ENCODE data around the gene GOLPH3L. TPM values are rescaled to one million over a fixed set of nuclear protein-coding genes. Genes with fewer than 3 reads are reported as not detected.
"Not testable (repeated sequence)": the region's sequence is repeated elsewhere in the genome, so short reads cannot be mapped to it uniquely, and the experiment has no call there.

Gene GOLPH3L
- total RNA-seq, 2 donors from 2014 or later = 45.1 to 45.2 TPM

DNA sequence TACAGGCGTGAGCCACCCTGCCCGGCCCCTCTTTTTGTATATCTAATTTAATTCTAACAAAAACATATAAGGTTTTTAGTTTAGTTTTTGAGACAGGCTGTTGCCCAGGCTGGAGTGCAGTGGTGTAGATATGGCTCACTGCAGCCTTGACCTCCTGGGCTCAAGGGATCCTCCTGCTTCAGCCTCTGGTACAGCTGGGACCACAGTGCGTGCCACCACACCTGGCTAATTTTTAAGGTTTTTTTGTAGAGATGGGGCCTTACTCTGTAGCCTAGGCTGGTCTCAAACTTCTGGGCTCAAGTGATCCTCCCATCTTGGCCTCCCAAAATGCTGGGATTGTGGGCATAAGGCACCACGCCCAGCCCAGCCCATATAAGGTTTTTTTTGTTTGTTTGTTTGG is 86.4 kb downstream of the GOLPH3L start:
- Mint-ChIP-seq H3K9me3 (no peaks in the 10 kb centered on the region), H3K27me3 (ENCODE audit: insufficient read depth) (no peaks in the 10 kb centered on the region), H3K4me3 (no peak overlapping the region), H3K27ac (no peak overlapping the region), H3K36me3 (ENCODE audit: low read depth) (peaks cover 54% of the 10 kb centered on the region), H3K4me1 (peaks cover 4% of the 10 kb centered on the region)
- 100% methylated on average over 1 to 4 of the region's 4 CpGs for WGBS, 2 experiments (ENCODE audit: insufficient coverage in 1 of 2, insufficient read length in 1 of 2)
- Histone ChIP-seq H3K4me3 (ENCODE audit: low read length) (no peak overlapping the region), H3K27me3 (ENCODE audit: control insufficient read depth, insufficient read depth, low read length, poor library complexity, severe bottlenecking) (no peaks in the 10 kb centered on the region), H3K9me3 (ENCODE audit: control insufficient read depth, low read length) (no peaks in the 10 kb centered on the region), H3K36me3 (ENCODE audit: control insufficient read depth, insufficient read depth, low read length) (peaks cover 63% of the 10 kb centered on the region), H3K27ac (ENCODE audit: low read depth, low read length) (no peak overlapping the region), H3K9ac (ENCODE audit: extremely low read depth, low read length, poor library complexity, severe bottlenecking) (no peak overlapping the region), H3K4me1 (ENCODE audit: control insufficient read depth, insufficient read depth, low read length) (peaks cover 4% of the 10 kb centered on the region)
- DNase-seq = peak; percentile 29
- TF ChIP-seq, protein P1, sequence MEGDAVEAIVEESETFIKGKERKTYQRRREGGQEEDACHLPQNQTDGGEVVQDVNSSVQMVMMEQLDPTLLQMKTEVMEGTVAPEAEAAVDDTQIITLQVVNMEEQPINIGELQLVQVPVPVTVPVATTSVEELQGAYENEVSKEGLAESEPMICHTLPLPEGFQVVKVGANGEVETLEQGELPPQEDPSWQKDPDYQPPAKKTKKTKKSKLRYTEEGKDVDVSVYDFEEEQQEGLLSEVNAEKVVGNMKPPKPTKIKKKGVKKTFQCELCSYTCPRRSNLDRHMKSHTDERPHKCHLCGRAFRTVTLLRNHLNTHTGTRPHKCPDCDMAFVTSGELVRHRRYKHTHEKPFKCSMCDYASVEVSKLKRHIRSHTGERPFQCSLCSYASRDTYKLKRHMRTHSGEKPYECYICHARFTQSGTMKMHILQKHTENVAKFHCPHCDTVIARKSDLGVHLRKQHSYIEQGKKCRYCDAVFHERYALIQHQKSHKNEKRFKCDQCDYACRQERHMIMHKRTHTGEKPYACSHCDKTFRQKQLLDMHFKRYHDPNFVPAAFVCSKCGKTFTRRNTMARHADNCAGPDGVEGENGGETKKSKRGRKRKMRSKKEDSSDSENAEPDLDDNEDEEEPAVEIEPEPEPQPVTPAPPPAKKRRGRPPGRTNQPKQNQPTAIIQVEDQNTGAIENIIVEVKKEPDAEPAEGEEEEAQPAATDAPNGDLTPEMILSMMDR (conservative IDR thresholded peaks at IDR 0.05) = no peak

DNA sequence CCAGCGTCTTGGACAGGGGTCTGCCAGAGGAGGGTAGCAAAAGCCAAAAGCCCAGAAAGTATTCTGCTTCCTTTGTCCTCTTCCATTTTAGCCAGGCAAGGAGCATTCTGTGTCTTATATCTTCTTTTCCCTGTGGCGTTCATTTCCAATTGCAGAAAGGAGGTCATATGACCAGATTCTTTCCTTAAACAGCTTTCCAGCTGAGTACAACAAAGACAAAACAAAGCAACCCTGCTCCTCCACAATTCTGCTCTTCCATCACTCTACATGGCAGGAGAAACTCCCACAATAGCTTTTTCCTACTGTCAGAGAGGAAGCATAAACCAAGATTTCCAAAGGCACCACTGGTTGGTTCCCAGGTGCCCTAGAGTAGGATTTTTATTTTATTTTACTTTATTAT is 87.2 kb downstream of the GOLPH3L start:
- TF ChIP-seq, protein P1 (conservative IDR thresholded peaks at IDR 0.05) = no peak
- WGBS, 2 experiments (ENCODE audit: insufficient coverage in 1 of 2, insufficient read length in 1 of 2) = 79 to 83% methylated on average over 2 of the region's 2 CpGs
- no peaks in the 10 kb centered on the region for H3K27me3 Mint-ChIP-seq (ENCODE audit: insufficient read depth)
- H3K4me1 Mint-ChIP-seq = peaks cover 4% of the 10 kb centered on the region
- no peak overlapping the region for H3K9ac ChIP-seq (ENCODE audit: extremely low read depth, low read length, poor library complexity, severe bottlenecking)
- H3K9me3 ChIP-seq (ENCODE audit: control insufficient read depth, low read length) = no peaks in the 10 kb centered on the region
- H3K27ac ChIP-seq (ENCODE audit: low read depth, low read length) = peak overlapping the region; percentile 93
- no peak overlapping the region for H3K4me3 Mint-ChIP-seq
- no peaks in the 10 kb centered on the region for H3K9me3 Mint-ChIP-seq
- H3K27ac Mint-ChIP-seq = no peak overlapping the region
- H3K4me1 ChIP-seq (ENCODE audit: control insufficient read depth, insufficient read depth, low read length) = peaks cover 6% of the 10 kb centered on the region
- no peaks in the 10 kb centered on the region for H3K27me3 ChIP-seq (ENCODE audit: control insufficient read depth, insufficient read depth, low read length, poor library complexity, severe bottlenecking)
- no peak overlapping the region for H3K4me3 ChIP-seq (ENCODE audit: low read length)
- peaks cover 46% of the 10 kb centered on the region for H3K36me3 Mint-ChIP-seq (ENCODE audit: low read depth)
- peaks cover 57% of the 10 kb centered on the region for H3K36me3 ChIP-seq (ENCODE audit: control insufficient read depth, insufficient read depth, low read length)
- DNase-seq = no peak

DNA sequence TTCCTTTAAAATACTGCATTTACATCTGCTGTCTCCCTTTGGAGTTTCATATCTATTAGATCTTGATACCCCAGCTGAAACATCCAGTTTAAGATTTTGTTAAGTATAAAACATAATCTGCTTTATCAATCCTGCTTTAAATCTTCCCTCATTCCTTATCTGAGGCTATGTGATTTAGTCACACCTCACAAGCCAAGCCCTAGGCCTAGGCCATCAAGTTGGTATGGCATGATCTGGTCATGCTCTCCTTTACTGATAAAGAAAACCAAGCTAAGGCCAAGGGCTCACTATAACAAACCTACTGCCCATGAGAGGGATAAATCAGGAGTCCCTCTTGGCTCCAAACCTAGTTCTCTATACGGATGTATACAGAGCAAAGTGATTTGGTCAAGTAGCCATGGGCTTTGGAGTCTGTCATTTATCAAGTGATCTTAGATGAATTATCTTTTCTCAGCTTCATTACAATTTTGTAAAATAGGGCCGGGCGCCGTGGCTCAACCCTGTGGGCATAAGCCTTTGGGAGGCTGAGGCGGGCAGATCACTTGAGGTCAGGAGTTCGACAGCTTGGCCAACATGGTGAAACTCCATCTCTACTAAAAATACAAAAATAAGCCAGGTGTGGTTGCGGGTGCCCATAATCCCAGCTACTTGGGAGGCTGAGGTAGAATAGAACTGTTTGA is 90.4 kb downstream of the GOLPH3L start:
- H3K9me3 ChIP-seq (ENCODE audit: control insufficient read depth, low read length) = no peaks in the 10 kb centered on the region
- DNase-seq = peak; percentile 41
- H3K9ac ChIP-seq (ENCODE audit: extremely low read depth, low read length, poor library complexity, severe bottlenecking) = no peak overlapping the region
- no peaks in the 10 kb centered on the region for H3K27me3 Mint-ChIP-seq (ENCODE audit: insufficient read depth)
- H3K27me3 ChIP-seq (ENCODE audit: control insufficient read depth, insufficient read depth, low read length, poor library complexity, severe bottlenecking) = no peaks in the 10 kb centered on the region
- WGBS, 2 experiments (ENCODE audit: insufficient coverage in 1 of 2, insufficient read length in 1 of 2) = 96 to 97% methylated on average over 5 to 7 of the region's 7 CpGs
- peaks cover 34% of the 10 kb centered on the region for H3K36me3 ChIP-seq (ENCODE audit: control insufficient read depth, insufficient read depth, low read length)
- no peak overlapping the region for H3K27ac ChIP-seq (ENCODE audit: low read depth, low read length)
- no peak overlapping the region for H3K4me3 ChIP-seq (ENCODE audit: low read length)
- H3K27ac Mint-ChIP-seq = peak overlapping the region; percentile 77
- no peak overlapping the region for H3K4me3 Mint-ChIP-seq
- H3K4me1 ChIP-seq (ENCODE audit: control insufficient read depth, insufficient read depth, low read length) = peaks cover 7% of the 10 kb centered on the region
- peaks cover 8% of the 10 kb centered on the region for H3K4me1 Mint-ChIP-seq
- TF ChIP-seq, protein P1 (conservative IDR thresholded peaks at IDR 0.05) = no peak
- H3K36me3 Mint-ChIP-seq (ENCODE audit: low read depth) = peaks cover 24% of the 10 kb centered on the region
- H3K9me3 Mint-ChIP-seq = no peaks in the 10 kb centered on the region

DNA sequence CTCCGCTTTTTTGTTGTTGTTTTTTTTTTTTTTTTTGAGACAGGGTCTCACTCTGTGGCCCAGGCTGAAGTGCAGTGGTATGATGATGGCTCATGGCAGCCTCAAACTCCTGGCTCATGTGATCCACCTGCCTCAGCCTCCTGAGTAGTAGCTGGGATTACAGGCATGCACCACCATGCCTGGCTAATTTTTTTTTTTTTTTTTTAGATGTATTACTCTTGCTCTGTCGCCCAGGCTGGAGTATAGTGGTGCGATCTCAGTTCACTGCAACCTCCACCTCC is 91.6 kb downstream of the GOLPH3L start:
- H3K9me3 Mint-ChIP-seq; H3K9ac ChIP-seq (ENCODE audit: extremely low read depth, low read length, poor library complexity, severe bottlenecking); DNase-seq; H3K4me1 Mint-ChIP-seq; H3K4me1 ChIP-seq (ENCODE audit: control insufficient read depth, insufficient read depth, low read length); H3K27me3 Mint-ChIP-seq (ENCODE audit: insufficient read depth); H3K4me3 Mint-ChIP-seq; H3K9me3 ChIP-seq (ENCODE audit: control insufficient read depth, low read length); H3K27me3 ChIP-seq (ENCODE audit: control insufficient read depth, insufficient read depth, low read length, poor library complexity, severe bottlenecking); H3K4me3 ChIP-seq (ENCODE audit: low read length): not testable (repeated sequence)
- peaks cover 23% of the 10 kb centered on the region for H3K36me3 Mint-ChIP-seq (ENCODE audit: low read depth)
- peak overlapping the region; percentile 96 for H3K27ac Mint-ChIP-seq
- 82 to 92% methylated on average over 2 of the region's 3 CpGs for WGBS, 2 experiments (ENCODE audit: insufficient coverage in 1 of 2, insufficient read length in 1 of 2)
- Histone ChIP-seq H3K27ac (ENCODE audit: low read depth, low read length) (peak overlapping the region; percentile 83), H3K36me3 (ENCODE audit: control insufficient read depth, insufficient read depth, low read length) (peaks cover 22% of the 10 kb centered on the region)
